Measurements from ENCODE around the gene ASTN2.

GRCh38 chr9:116546711-116547581 is 867.9 kb downstream of the ASTN2 start:
- no peak for TF ChIP-seq CTCF (IDR thresholded peaks at IDR 0.05)
- TF ChIP-seq POLR2A (IDR thresholded peaks at IDR 0.05): no peak

Measured in thyroid gland (tissue), 4 donors.